Measurements from ENCODE around the gene PYGO2.
A peak's percentile ranks its signal among the peaks of the same experiment; 100 is the strongest.
"Not testable (repeated sequence)": the region's sequence is repeated elsewhere in the genome, so short reads cannot be mapped to it uniquely, and the experiment has no call there.

The PYGO2 gene

DNA sequence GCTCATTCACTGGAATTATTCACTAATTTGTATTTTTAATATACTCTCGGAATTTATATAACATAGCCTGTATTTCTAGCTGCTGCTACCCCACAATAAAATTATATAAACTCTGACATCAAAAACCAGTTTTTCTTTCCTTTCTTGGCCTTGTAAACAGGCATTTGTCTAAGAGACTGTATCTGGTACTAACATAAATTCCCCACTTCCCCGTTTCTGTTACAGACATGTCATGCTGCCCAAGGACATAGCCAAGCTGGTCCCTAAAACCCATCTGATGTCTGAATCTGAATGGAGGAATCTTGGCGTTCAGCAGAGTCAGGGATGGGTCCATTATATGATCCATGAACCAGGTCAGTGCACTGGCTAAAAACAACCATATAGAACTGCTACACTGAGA, 16.2 kb upstream of the PYGO2 start:
- ATAC-seq, result not testable (repeated sequence)

DNA sequence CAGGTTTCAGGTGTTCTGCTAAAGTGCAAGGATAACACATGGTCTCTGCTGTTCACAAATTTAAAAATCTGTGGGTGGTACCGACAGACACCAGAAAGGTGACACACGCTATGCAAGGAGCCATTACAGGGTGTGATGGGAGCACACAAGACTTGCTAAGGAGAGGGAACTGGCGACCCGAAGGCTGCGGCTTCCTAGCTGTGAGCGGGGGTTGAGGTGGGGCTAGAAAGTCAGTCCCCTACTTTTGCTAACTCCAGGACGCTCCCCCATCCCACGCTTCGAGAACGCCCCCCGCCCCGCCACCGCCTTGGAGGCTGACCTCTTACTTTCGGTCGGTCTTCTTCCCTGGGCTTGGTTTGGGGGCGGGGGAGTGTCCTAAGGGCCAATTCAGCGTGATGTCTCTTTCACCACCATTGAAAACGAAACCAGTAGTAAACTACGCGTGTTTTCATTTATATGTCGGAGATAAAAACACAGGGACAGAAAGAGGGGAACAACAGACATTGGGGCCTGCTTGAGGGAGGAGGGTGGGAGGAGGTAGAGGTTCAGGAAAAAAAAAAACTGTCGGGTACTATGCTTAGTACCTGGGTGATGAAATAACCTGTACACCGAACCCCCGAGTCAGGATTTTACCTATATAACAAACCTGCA, 14.0 kb upstream of the PYGO2 start:
- ATAC-seq, result peak; percentile 7 to 8

DNA sequence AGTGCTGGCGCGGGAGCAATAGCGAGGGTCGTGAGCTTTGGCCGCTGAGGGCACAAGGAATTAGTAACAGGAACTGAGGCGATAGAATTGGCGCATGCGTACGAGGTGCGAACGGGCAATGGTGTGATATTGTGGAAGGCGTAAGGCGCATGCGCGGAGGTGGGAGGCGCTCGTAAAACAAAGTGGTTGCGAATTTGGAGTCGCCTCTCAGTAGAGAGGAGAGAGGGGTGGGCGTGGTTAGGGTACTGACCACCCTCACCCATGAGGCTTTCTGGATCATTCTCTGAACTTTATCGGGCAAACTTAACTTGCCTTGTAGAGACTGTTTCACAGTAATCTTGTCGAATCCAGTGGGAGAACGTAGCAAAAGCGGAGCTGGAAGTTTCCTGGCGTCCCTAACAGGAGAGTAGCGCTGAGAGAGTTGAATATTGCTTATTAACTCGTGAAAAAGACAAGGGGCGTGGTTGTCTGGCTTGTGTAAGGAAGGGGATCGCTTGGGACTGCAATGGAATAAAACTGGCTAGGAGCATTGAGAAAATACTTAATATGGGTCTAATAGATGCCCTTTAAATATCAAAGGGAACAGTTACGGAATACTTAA, 13.3 kb upstream of the PYGO2 start:
- peak; percentile 46 to 50 for ATAC-seq

DNA sequence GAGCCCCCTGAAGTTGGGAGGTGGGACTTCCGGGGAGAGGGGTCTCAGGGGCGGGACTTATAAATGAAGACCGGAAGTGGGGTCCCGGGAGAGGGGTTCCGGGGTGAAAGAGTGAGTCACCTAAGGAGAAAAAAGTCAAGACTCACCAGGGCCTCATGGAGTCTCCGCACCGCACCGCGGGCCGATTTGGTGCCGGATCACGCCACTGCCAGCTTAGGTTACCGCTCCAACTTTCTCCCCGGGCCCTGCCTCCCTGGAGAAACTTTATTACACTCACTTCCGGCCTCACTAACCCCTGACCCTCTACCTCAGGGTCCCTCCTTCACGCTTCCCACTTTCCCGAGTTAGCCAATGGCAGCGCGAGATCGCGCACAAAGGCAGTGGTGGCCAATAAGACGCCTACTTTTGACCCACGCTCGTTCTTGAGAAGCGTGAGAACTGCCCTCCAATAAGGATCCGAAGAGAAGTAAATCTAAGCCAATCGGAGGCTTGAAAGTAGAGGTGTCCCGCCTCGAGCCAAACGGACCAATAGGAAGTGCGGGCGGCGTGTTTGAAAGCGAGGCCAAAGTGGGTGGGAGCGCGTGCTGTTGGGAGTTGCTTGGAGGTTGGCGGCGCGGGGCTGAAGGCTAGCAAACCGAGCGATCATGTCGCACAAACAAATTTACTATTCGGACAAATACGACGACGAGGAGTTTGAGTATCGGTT, 12.7 kb upstream of the PYGO2 start, which contains the start of gene CKS1B:
CKS1B (plus strand) TSS at position 580 of the 706 bp plus-strand sequence; CDS start at position 645, 65 bp downstream.
- ATAC-seq, result peak; percentile 87 to 91

DNA sequence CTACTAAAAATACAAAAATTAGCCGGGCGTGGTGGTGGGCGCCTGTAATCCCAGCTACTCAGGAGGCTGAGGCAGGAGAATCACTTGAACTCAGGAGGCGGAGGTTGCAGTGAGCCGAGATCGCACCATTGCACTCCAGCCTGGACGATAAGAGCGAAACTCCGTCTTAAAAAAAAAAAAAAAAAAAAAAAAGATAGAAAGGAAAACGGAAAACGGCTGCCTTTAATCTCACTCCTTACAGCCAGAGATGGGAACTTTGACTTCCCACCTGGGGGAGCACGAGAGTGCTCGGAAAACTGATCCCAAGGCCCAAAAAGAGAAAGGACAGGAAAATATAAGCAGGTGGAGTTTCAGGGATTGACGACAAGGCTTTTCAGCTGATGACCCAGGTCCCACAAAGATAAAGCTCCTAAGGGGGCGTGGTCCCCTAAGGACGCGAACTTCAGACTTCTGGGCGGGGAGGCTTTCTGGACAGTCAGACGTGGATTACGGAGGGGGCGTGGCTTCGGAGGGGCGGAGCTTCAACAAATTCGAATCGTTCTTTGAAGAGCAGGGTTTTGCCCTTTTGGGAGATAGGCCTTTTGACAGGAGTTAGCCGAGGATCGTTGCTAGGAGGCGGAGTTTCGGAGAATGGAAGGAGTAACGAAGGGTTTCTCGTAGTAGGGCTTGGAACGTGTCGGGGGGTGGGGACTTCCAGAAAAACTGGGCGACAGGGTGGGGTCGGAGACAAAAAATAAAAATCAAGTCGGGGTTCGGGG, 11.9 kb upstream of the PYGO2 start:
- ATAC-seq, result peak; percentile 9

DNA sequence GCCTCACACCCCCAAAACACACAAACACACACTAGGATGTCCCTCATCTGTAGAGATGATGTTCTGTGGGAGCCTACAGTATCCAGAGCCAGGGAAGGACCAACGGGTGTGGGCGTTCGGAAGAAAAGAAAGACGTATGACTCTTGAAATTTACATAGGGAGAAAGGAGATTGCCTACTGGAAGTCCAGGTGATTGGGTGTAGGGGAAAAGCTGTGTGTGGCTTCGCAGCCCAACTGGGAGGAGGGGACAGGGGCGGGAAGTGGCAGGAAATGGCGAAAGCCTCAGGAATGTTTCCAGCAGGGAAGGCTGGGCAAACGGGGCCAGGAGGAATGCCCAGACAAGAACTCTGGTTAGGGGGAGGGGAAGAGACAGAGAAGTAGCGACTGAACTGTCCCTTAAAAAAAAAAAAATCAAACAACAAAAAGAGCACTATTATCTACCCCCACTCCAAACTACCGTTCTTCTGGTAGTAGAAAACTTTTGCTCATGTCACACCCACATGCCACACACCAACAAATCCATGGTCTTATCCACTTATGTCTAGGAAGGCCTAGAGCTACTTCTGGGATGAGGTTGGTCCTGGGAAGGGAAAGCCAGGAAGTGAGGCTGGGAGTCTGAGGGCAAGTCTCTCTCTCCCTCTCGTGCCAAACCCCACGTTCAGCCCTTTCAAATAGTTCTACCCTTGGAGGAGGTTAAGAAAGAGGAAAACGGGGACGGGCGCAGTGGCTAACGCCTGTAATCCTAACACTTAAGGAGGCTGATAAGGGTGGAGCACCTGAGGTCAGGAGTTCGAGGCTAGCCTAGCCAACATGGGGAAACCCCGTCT, 11.1 kb upstream of the PYGO2 start:
- ATAC-seq, result no peak

DNA sequence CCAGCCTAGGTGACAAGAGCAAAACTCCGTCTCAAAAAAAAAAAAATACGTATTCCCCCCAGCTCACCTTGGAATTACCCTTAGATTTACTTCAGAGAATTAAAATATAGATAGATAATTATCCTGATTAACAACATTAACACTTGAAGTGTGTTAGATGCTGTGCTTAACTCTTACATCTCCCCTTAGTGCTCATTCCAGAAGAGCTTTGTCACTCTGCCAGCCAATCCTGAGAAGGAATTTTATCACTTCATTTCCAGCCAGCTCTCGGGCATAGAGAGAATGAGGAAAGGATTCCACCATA, 10.6 kb upstream of the PYGO2 start:
- ATAC-seq, result no peak

DNA sequence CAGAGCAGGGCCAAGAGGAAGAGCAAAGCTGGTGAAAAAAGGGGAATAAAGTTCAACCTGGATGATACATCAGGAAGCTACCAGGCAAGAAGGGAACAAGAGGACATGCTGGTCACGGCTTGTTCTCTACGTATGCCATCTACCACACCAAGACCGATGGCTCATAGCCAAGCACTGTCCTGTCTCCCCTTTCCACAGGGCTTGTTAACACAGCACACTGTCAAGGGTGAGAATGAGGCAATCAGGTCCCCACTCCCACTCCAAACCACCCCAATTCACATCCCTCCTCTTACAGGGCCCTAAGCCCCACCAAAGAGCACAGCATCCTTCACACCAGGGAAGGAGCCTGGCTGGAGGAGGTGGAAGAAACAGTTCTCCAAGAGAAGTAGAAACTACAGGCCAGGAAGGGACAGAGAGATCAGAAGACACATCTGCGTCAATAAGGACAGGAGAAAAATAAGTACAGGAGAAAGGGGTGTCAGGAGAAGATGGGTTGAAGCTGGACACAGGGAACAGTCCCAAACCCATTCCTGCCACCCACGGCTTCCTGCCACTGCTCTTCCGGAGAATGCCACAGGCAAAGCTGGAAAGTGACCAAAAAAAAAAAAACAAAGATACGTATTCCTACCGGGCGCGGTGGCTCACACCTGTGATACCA, 9.9 kb upstream of the PYGO2 start:
- no peak for ATAC-seq

DNA sequence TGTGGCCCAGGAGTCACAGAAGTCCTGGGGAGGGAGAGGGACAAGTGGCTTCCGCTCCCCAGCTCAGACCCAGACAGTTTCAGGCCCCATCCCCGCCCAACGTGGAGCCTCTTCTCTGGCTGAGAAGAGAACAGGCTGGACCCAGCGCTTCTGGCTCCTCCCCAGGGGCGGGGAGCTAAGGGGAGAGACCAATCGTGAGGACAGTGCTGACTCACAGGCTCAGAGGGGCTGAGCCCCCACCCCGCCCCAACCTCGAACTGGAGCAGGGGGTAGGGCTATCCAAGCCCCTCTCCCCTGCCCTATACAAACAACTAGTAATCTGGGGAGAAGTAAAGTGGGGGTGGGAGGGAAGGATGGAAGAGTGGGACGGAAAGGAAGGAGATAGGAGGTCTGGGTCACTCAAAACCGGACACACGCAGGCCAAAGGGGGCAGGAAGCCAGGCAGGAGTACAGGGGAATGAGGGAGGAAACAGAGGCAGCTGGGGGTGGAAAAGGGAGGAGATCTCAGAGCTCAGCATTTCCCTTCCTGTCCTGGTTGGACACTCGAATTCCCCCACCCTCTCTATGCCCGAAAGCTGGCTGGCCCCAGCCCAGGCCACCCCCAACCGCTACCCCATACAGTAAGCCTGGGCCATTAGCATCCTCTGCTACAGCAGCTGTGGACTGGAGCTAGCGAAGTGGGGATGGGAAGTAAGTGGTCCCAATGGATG, 9.2 kb upstream of the PYGO2 start, which contains the start of gene SHC1:
SHC1 (minus strand) TSS at position 117 of the 710 bp plus-strand sequence. CDS start 221 bp downstream, outside the sequence.
- no peak for ATAC-seq

DNA sequence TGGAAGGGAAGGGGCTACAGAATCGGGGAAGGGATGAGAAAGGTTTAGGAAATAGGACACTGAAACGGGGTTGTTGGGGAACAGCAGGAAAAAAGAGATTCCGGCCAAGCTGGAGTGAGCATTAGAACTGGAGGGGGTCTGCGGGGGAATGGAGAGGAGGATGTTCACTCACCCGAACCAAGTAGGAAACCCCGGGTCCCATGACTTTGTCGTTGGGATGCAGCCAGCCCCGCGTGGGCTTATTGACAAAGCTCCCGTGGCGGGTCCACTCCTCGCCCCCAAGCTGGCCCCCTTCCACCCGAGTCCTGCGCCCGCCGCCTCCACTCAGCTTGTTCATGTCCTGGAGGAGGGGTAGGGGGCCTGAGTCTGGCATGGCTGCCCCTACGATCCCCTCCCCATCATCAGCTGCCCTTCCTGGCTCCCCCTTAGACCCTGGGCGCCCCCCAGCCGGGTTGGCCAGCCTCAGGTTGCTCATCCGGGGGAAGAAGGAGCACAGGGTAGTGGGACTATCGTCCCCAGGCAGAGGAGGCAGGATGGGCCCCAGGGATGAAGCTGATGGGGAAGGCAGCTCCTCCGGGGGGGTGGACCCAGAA, 8.4 kb upstream of the PYGO2 start:
- no peak for ATAC-seq

DNA sequence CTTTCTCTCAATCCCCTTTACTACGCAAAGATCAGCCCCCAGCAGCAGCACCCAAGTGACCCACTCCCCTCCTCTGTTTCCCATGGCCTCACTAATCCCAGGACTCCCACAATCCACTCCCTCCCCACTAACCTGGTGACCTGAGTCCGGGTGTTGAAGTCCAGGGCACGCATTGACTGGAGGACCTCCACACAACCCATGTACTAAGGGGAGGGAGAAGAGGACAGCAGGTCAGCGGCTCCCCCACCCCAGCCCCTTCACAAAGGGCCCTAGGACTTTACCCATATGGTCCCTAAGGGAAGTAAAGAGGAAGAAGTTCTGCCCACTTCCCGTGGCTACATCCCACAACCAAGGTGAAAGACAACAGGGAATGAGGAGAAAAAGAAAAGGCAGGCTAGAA, 7.7 kb upstream of the PYGO2 start:
- no peak for ATAC-seq

DNA sequence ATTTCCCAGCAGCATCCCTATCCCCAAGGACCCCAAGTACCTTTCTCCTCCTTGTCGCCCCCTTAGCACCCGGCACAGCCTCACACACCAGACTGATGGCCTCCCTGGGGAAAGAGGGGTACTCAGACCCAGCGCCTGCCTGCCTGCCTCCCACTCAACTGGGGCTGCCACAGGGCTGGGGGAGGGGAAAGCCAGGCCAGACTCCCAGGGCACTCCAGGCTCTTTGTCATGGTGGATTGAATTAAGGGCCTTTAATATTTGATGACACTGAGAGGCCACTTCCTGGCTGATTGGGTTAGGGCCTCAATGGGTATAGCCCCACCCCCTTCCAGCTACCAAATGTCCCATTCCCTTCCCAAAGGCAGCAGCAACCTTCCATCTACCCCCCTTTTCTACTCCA, 7.1 kb upstream of the PYGO2 start:
- ATAC-seq, result no peak

DNA sequence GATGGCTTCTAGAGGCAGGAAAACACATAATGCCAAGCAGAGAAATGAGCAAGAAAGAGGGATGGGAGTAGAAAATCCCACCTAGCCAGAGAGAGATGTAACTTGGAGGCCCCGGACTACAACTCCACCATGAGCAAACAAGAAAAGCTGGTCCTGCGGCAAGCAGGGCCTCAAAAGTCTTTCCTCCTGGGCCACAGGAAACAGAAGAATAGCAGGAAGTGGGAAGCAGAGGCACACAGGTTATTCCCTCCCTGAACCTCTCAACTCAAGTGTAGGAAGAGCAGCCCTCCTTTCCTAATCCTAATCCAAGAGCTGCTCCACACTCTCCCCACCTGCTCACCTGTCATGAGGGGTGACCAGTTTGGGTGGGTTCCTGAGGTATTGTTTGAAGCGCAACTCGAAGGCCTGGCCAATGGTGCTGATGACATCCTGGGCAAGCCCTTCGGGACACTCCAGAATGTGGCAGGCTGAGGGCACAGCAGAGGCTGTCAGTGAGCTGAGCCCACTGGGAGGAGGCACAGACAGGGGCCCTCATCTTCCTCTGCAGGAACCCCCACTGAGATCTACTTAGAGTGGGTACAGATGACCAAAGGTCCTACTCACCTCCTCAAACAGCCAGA, 5.9 kb upstream of the PYGO2 start:
- no peak for ATAC-seq

DNA sequence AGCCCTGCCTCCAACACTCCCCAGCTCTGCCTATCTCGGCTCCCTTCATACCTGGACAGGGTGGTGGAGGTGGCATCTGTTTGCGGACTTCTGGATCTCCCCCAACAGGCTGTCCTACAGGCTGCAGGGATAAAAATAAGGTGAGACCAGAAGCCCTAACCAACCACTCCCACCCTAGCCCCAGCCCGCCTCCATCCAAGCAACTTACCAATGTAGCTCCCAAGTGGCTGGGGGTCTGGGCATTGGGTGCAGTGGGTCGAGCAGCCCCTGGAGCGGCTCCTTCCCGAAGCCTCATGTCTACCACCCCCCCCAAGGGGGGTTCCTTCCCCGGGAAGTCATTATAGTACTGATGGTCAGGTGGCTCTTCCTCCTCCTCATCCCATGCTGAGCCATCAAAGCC, 4.5 kb upstream of the PYGO2 start:
- no peak for ATAC-seq

DNA sequence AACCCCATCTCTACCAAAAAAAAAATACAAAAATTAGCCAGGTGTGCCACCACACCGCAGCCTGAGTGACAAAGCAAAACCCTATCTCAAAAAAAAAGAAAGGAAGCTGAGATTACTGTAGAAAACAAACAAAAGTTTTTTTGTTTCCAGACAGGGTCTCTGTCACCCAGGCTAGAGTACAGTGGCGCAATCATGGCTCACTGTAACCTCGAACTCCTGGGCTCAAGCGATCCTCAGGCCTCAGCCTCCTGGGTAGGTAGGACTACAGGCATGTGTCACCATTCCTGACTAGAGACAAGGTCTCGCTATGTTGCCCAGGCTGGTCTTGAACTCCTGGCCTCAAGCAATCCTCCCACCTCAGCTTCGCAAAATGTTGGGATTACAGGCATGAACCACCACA, 2.8 kb upstream of the PYGO2 start:
- ATAC-seq, result no peak

DNA sequence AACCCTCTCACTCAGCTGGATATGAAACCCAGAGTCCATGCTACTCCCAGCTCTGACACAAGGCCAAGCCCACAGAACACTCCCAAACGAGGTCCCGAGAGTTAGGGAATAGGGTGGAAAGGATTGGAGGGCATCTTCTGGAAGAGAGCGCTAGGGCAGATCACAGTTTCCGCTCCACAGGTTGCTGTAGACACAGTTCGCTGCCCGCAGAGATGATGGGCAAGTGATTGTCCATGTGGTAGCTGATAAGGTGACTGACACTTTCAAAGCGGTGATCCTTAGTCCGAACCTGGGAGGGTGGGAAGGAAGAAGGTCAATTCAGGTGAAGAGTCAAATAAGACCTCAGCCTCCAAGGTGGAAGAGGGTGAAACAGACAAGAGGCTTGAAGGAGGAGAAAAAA, 2.1 kb upstream of the PYGO2 start:
- ATAC-seq, result no peak

DNA sequence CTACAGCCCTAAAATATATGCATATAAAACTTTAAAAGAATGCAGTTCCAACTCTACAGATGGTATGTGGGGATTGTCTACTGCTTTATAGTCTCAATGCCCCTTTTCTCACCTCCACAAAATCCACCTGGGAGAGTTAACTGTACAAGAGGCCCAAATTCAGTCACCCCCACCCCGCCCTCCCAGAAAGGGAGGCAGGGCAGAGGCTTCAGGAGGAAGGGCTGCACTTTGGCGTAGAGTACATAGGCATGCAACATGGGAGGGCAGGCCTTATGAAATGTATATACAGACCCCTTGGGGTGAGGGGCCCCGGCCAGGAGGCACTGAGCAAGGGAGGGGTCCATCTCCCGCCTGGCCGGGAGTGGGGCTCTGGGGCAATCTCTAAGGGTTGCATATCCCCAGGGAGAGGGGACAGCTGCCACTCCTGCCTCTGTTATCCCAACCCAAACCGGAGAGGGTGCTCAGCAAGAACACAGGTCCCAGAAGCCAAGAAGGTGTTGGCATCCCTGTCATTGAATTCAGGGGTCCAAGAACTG, 1.3 kb upstream of the PYGO2 start:
- no peak for ATAC-seq

DNA sequence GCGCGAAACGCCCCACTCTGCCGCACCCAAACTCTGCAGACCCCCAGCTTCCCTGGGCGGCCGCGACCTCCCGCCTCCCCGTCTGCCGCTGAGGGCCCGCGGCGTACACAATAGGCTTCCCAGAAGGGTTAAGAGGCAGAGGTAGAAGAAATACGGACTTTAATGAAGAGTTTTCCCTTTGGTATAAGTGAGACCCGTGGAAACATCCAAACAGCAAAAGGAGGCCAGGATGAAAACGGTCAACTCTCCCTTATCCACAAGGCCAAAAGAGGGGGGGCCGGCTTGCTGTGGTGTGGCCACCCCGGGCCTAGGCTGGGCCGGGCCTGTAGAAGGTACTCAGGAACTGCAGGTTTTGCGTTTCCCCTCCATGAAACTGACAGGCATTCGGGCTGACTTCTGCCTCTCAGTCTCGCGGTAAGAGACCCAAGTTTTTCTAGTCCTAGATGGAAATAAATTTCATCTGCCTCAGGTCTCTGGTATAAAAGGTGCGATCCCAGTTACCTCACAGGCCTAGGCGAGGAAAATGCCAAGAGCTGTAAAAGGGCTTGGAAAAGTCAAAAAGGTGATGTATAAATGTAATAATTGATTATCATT, 671 bp upstream of the PYGO2 start:
- ATAC-seq, result peak; percentile 3

DNA sequence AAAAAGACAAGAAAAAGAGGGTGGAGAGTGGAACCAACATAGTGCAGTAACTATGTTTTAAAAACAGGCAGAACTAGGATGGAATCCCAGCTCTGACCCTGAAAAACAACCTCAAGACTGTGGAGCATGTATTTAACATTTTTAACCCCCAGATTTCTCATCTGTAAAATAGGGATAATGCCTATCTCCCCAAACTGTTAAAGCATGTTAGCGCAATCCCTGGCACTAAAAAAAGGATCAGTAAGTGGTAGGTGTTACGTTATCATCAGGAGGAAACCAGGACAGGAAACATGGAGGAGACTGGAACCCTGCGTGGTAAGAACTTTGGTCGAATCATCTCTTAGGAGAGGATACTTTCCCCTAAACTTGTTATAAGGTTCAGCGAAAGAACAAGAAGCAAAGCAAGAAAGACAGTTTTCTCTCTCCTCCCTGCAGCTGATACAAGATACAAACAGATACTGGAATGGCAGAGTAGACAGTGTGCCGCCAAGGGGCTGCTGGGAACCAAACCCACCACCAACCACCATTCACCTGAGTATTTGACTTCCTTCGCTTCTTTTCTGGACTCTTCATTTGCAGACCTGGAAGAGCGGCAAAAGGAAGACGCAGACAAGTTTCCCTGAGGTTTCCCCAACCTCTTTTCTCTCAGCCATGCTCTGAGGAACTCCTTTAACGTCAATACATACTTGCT, 991 bp downstream of the PYGO2 start:
- ATAC-seq, result no peak

All from activated CD4-positive, CD25-positive, alpha-beta regulatory T cell treated with anti-CD3 and anti-CD28 coated beads, Interleukin-2, amount 50 U/mL, for 24 hours (primary cell).